Adrenal gland (tissue), 5 donors: Measurements from ENCODE around the gene NDUFB10.

Source experiments
- POLR2A ChIP-seq, 2 donors: fragments of 450-650 bp; IDR thresholded peaks; one replicate each; pipeline ENCODE4 v1.6.1; 2017; ENCODE audit warnings: antibody characterized with exemption in 2 of 2, mild to moderate bottlenecking in 2 of 2, moderate library complexity in 1 of 2
- TF ChIP-seq, protein P1 (sequence below), 6 experiments: fragments of 450-650 bp in 4 of 6; fragments of 200-600 bp in 2 of 6; sonication (generic) in 1 of 6; IDR thresholded peaks; 1 replicate in 5 of 6; 2 replicates in 1 of 6; pipeline versions ENCODE4 v1.5.1 to v1.8.0; 2016 to 2021; ENCODE audit warnings: antibody characterized with exemption in 6 of 6, mild to moderate bottlenecking in 2 of 6, moderate library complexity in 1 of 6
- donor health status: DM: no; HTN: no; CAD: no.

DNA sequence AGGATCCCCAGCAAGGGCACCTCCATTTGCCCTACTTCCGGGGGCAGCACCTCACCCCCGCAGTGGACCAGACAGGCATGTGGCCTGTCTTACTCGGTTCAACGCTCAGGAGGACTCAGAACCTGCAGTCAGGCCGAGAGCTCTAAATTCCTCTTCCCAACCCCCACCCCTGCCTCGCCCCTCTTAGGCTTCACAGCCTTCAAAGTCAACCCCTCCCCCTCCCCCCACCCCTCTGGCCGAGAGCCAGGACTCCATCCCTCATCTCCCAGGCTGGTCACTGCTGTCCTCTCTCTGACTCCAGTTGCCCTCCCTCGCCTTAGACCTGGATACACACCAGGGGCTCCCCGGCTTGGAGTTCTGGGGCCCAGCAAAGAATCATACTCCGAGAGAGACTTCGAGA, 33.1 kb upstream of the NDUFB10 start:
- TF ChIP-seq, protein P1, sequence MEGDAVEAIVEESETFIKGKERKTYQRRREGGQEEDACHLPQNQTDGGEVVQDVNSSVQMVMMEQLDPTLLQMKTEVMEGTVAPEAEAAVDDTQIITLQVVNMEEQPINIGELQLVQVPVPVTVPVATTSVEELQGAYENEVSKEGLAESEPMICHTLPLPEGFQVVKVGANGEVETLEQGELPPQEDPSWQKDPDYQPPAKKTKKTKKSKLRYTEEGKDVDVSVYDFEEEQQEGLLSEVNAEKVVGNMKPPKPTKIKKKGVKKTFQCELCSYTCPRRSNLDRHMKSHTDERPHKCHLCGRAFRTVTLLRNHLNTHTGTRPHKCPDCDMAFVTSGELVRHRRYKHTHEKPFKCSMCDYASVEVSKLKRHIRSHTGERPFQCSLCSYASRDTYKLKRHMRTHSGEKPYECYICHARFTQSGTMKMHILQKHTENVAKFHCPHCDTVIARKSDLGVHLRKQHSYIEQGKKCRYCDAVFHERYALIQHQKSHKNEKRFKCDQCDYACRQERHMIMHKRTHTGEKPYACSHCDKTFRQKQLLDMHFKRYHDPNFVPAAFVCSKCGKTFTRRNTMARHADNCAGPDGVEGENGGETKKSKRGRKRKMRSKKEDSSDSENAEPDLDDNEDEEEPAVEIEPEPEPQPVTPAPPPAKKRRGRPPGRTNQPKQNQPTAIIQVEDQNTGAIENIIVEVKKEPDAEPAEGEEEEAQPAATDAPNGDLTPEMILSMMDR (IDR thresholded peaks at IDR 0.05) = no peak
- TF ChIP-seq POLR2A (IDR thresholded peaks at IDR 0.05) = no peak
